GM19025 (cell line): ENCODE results near the gene HDDC2.

Experiments
- ATAC-seq: cut with Tn5 transposase; IDR thresholded peaks from one replicate; pipeline ENCODE4 v1.9.1; 2021; ENCODE audit warnings: mild to moderate bottlenecking, low read depth, moderate library complexity; ENCODE audit not compliant: unreplicated experiment

The HDDC2 gene

GRCh38 chr6:125245109-125245508, 56.7 kb downstream of the HDDC2 start:
- ATAC-seq = no peak

GRCh38 chr6:125237764-125238163, 64.0 kb downstream of the HDDC2 start:
- no peak for ATAC-seq

GRCh38 chr6:125236536-125237327, 65.0 kb downstream of the HDDC2 start:
- no peak for ATAC-seq

GRCh38 chr6:125233202-125233601, 68.6 kb downstream of the HDDC2 start:
- ATAC-seq = no peak

- ATAC-seq = no peak
Observed at GRCh38 chr6:125232466-125232865, 69.3 kb downstream of the HDDC2 start.

GRCh38 chr6:125231574-125232343, 70.0 kb downstream of the HDDC2 start:
- ATAC-seq = no peak

- no peak for ATAC-seq
Observed at GRCh38 chr6:125231133-125231532, 70.6 kb downstream of the HDDC2 start.

- no peak for ATAC-seq
Observed at GRCh38 chr6:125230674-125231073, 71.1 kb downstream of the HDDC2 start.

GRCh38 chr6:125228981-125229479, 72.7 kb downstream of the HDDC2 start:
- ATAC-seq = no peak

GRCh38 chr6:125227244-125227643, 74.5 kb downstream of the HDDC2 start:
- no peak for ATAC-seq
